GM12891 (cell line): Measurements from ENCODE around the gene PSMD10.

Experiments
- PAX5 ChIP-seq: IDR thresholded peaks from 2 replicates; pipeline ENCODE4 v1.6.1; 2011; ENCODE audit warnings: low read length, moderate library complexity, mild to moderate bottlenecking; ENCODE audit not compliant: insufficient read depth, severe bottlenecking
- POLR2A ChIP-seq: IDR thresholded peaks from 2 replicates; pipeline ENCODE4 v1.6.1; 2011; ENCODE audit warnings: low read depth, low read length, control low read depth
- POLR2AphosphoS5 ChIP-seq: IDR thresholded peaks from 2 replicates; pipeline ENCODE4 v1.6.1; 2011; ENCODE audit warnings: low read depth, low read length, control low read depth
- SPI1 ChIP-seq: IDR thresholded peaks from 2 replicates; pipeline ENCODE4 v1.6.1; 2011; ENCODE audit warnings: low read depth, low read length, control low read depth
- TAF1 ChIP-seq: IDR thresholded peaks from 2 replicates; pipeline ENCODE4 v1.6.1; 2011; ENCODE audit warnings: low read depth, low read length, control low read depth

- no peak for TF ChIP-seq POLR2A
- no peak for TF ChIP-seq TAF1
- no peak for TF ChIP-seq POLR2AphosphoS5
- no peak for TF ChIP-seq PAX5
- TF ChIP-seq SPI1, result no peak
Observed at GRCh38 chrX:108114541-108114940, 23.2 kb upstream of the PSMD10 start.
